PC-3 (cell line): ENCODE results near the gene RPL3. TPM values are rescaled to one million over a fixed set of nuclear protein-coding genes. Genes with fewer than 3 reads are reported as not detected.

ENCODE experiments used
- ATAC-seq: fragments of 200-7000 bp; cut with Tn5 transposase; 2 replicates; pipeline ENCODE4 v1.9.1; 2020; ENCODE audit warnings: mild to moderate bottlenecking, moderate library complexity
- BruUV-seq: library from RNA; stranded (reverse); fragments of 400-500 nt; replicated peaks from 2 replicates; lab custom pipeline; 2021; lab: Mats Ljungman, UMichigan
- CTCF ChIA-PET: fragments of 300-600 bp; sonication (Branson Sonifier 250); formaldehyde crosslinking; loops from one replicate; lab custom pipeline; 2022; ENCODE audit warnings: antibody characterized with exemption; lab: Charles Lee
- POLR2A ChIA-PET: fragments of 300-600 bp; sonication (Branson Sonifier 250); formaldehyde crosslinking; loops from one replicate; lab custom pipeline; 2022; ENCODE audit warnings: antibody characterized with exemption; ENCODE audit not compliant: unreplicated experiment; lab: Charles Lee
- DNase-seq: peaks from one replicate; pipeline ENCODE4 v3.0.0-alpha.2; 2015
- H2AFZ ChIP-seq: fragments of 300-600 bp; sonication (generic); 2 replicates; pipeline ENCODE4 v1.6.0; 2016; ENCODE audit warnings: antibody characterized with exemption, low read length
- H3F3A ChIP-seq: fragments of 300-600 bp; sonication (generic); one replicate; pipeline ENCODE4 v1.6.0; 2017; ENCODE audit warnings: antibody characterized with exemption, low read length, control low read depth, mild to moderate bottlenecking; ENCODE audit not compliant: unreplicated experiment
- H3K27ac ChIP-seq: fragments of 300-600 bp; sonication (generic); 2 replicates; pipeline ENCODE4 v1.5.1; 2016; ENCODE audit warnings: mild to moderate bottlenecking, low read length
- H3K27me3 ChIP-seq: fragments of 300-600 bp; sonication (generic); 2 replicates; pipeline ENCODE4 v1.6.1; 2016; ENCODE audit warnings: low read length, mixed read lengths
- H3K36me3 ChIP-seq: fragments of 300-600 bp; sonication (generic); 2 replicates; pipeline ENCODE4 v1.6.1; 2016; ENCODE audit warnings: low read depth, mixed run types, low read length, mixed read lengths
- H3K4me1 ChIP-seq: fragments of 300-600 bp; sonication (generic); 2 replicates; pipeline ENCODE4 v1.5.1; 2016; ENCODE audit warnings: low read length; ENCODE audit not compliant: insufficient read depth
- H3K4me2 ChIP-seq: fragments of 300-600 bp; sonication (generic); 2 replicates; pipeline ENCODE4 v1.6.0; 2016; ENCODE audit warnings: low read length
- H3K4me3 ChIP-seq: fragments of 300-600 bp; sonication (generic); 2 replicates; pipeline ENCODE4 v1.5.1; 2016; ENCODE audit warnings: mild to moderate bottlenecking, low read length, mixed read lengths
- H3K79me2 ChIP-seq: fragments of 300-600 bp; sonication (generic); 2 replicates; pipeline ENCODE4 v1.6.1; 2017; ENCODE audit warnings: low read length, mixed read lengths
- H3K9ac ChIP-seq: fragments of 300-600 bp; sonication (generic); 2 replicates; pipeline ENCODE4 v1.6.0; 2016; ENCODE audit warnings: mild to moderate bottlenecking, low read length
- H3K9me2 ChIP-seq: fragments of 300-600 bp; sonication (generic); replicated peaks from 2 replicates; pipeline ENCODE4 v1.6.1; 2016; ENCODE audit warnings: mixed run types, low read length, mixed read lengths
- H3K9me3 ChIP-seq: fragments of 300-600 bp; sonication (generic); 2 replicates; pipeline ENCODE4 v1.6.1; 2016; ENCODE audit warnings: low read length, mixed read lengths
- H4K20me1 ChIP-seq: fragments of 300-600 bp; sonication (generic); 2 replicates; pipeline ENCODE4 v1.6.1; 2016; ENCODE audit warnings: low read length, mixed read lengths
- EZH2 ChIP-seq: fragments of 300-600 bp; sonication (generic); IDR thresholded peaks from one replicate; pipeline ENCODE4 v1.6.1; 2017; ENCODE audit warnings: antibody characterized with exemption, mild to moderate bottlenecking, low read length; ENCODE audit not compliant: unreplicated experiment
- EZH2phosphoT487 ChIP-seq: fragments of 300-600 bp; sonication (generic); IDR thresholded peaks from 2 replicates; pipeline ENCODE4 v1.6.1; 2018; ENCODE audit warnings: mild to moderate bottlenecking, antibody characterized with exemption, low read length, borderline replicate concordance
- intact Hi-C: fragments of 100-400 bp; cut with micrococcal nuclease; formaldehyde crosslinking; loops from 2 replicates; pipeline ENCODE4 v1.9.0; 2023
- total RNA-seq: library from RNA; depleted of rRNA; stranded (reverse); fragments of >200 nt; gene quantifications from 2 replicates; pipeline ENCODE4 v1.2.3, GENCODE V29; 2014
- TF ChIP-seq, protein P1 (sequence below): fragments of 300-600 bp; sonication (generic); conservative IDR thresholded peaks from 2 replicates; pipeline ENCODE4 v1.5.1; 2017; ENCODE audit warnings: antibody characterized with exemption, low read depth, mild to moderate bottlenecking, low read length

The RPL3 gene
- total RNA-seq, 1 experiment from 2014 or later = 1,363 TPM

DNA sequence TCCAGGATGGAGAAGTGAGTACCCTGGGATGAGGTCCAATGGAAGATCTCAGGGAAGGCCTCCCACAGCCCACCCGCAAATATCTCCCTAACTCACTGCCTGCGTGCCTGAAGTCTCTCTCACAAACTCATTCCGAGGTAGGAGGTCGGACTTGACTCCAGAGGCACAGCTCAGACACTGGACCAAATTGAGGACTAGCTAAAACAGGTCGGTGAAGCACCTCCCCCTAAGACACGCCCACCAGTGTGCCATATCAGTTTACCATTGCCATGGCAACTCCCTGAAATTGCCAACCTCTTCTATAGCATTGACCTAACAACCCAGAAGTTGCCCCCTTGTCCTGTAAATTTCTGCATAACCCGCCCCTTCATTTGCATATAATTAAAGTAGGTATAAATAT lies 17.5 kb downstream of the RPL3 start:
- Histone ChIP-seq H3K9me2 (no peaks in the 10 kb centered on the region), H3K79me2 (no peaks in the 10 kb centered on the region), H3K4me2 (no peak overlapping the region), H3K4me1 (no peaks in the 10 kb centered on the region; the same call in 1 of the 2 replicates), H3K4me3 (no peak overlapping the region), H2AFZ (no peak overlapping the region), H3K27ac (no peak overlapping the region), H3K36me3 (no peaks in the 10 kb centered on the region), H4K20me1 (no peaks in the 10 kb centered on the region), H3K9me3 (no peaks in the 10 kb centered on the region), H3F3A (no peaks in the 10 kb centered on the region), H3K9ac (no peak overlapping the region), H3K27me3 (no peaks in the 10 kb centered on the region)
- ATAC-seq (no peak), DNase-seq (no peak)
- no TSS peak for BruUV-seq
- ChIA-PET CTCF (no interaction called here), POLR2A (no interaction called here)
- TF ChIP-seq EZH2phosphoT487 = no peak
- TF ChIP-seq EZH2 = no peak
- TF ChIP-seq, protein P1, sequence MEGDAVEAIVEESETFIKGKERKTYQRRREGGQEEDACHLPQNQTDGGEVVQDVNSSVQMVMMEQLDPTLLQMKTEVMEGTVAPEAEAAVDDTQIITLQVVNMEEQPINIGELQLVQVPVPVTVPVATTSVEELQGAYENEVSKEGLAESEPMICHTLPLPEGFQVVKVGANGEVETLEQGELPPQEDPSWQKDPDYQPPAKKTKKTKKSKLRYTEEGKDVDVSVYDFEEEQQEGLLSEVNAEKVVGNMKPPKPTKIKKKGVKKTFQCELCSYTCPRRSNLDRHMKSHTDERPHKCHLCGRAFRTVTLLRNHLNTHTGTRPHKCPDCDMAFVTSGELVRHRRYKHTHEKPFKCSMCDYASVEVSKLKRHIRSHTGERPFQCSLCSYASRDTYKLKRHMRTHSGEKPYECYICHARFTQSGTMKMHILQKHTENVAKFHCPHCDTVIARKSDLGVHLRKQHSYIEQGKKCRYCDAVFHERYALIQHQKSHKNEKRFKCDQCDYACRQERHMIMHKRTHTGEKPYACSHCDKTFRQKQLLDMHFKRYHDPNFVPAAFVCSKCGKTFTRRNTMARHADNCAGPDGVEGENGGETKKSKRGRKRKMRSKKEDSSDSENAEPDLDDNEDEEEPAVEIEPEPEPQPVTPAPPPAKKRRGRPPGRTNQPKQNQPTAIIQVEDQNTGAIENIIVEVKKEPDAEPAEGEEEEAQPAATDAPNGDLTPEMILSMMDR = no peak
- intact Hi-C loops = no loop called here

DNA sequence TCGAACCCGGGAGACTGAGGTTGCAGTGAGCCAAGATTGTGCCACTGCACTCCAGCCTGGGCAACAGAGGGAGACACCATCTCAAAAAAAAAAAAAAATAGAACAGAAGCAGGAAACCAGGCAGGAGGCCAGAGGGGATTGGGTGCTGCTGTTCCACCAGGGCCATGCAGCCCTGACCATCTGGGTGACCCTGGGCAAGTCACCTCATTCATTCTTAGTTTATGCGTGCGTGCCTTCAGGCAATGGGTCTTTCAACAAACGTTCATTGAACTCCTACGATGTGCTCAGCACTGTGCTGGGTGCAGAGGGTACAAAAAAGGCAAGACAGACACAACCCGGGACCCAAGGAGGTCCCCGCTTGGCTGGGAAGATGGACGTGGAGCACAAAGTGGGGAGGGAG lies 18.3 kb downstream of the RPL3 start:
- H3K4me1 ChIP-seq = no peaks in the 10 kb centered on the region; the same call in 1 of the 2 replicates
- CTCF ChIA-PET = no interaction called here

More for the DNA sequence above, 18.3 kb downstream of the RPL3 start:
- Histone ChIP-seq H3K4me2 (no peak overlapping the region), H3K36me3 (no peaks in the 10 kb centered on the region), H3K27me3 (no peaks in the 10 kb centered on the region), H3K9ac (no peak overlapping the region), H3K4me3 (no peak overlapping the region), H3K79me2 (no peaks in the 10 kb centered on the region), H3K27ac (no peak overlapping the region), H3F3A (no peaks in the 10 kb centered on the region), H4K20me1 (no peaks in the 10 kb centered on the region), H3K9me2 (no peaks in the 10 kb centered on the region), H2AFZ (no peak overlapping the region), H3K9me3 (no peaks in the 10 kb centered on the region)
- TF ChIP-seq, protein P1 = no peak
- no peak for TF ChIP-seq EZH2phosphoT487
- TF ChIP-seq EZH2 = no peak
- intact Hi-C loops = no loop called here
- POLR2A ChIA-PET = no interaction called here
- BruUV-seq = no TSS peak
- DNase-seq = no peak
- ATAC-seq = no peak
